GM23338 (cell line): ENCODE data around the gene CACNA2D3. TPM values are rescaled to one million over a fixed set of nuclear protein-coding genes. Genes with fewer than 3 reads are reported as not detected.

ENCODE experiments used
- ATAC-seq: fragments of 200-7000 bp; cut with Tn5 transposase; 3 replicates; pipeline ENCODE4 v1.9.1; 2020
- DNase-seq: peaks from one replicate; pipeline ENCODE4 v3.0.0-alpha.2; 2015; ENCODE audit warnings: low spot score
- H2AFZ ChIP-seq: fragments of 200-600 bp; sonication (generic); 2 replicates; pipeline ENCODE4 v1.8.0; 2016; ENCODE audit warnings: antibody characterized with exemption, mild to moderate bottlenecking, moderate library complexity
- H3F3A ChIP-seq: fragments of 200-600 bp; sonication (generic); replicated peaks from 2 replicates; pipeline ENCODE4 v1.8.0; 2017; ENCODE audit warnings: antibody characterized with exemption, mixed run types, low read depth
- H3K27ac ChIP-seq: fragments of 200-600 bp; sonication (generic); 2 replicates; pipeline ENCODE4 v1.6.1; 2016; ENCODE audit warnings: low read depth
- H3K27me3 ChIP-seq: fragments of 200-600 bp; sonication (generic); 2 replicates; pipeline ENCODE4 v1.8.0; 2016; ENCODE audit warnings: mild to moderate bottlenecking, mixed run types, moderate library complexity; ENCODE audit not compliant: insufficient read depth
- H3K36me3 ChIP-seq: fragments of 200-600 bp; sonication (generic); 2 replicates; pipeline ENCODE4 v1.8.0; 2016; ENCODE audit warnings: mild to moderate bottlenecking; ENCODE audit not compliant: insufficient read depth
- H3K4me1 ChIP-seq: fragments of 200-600 bp; sonication (generic); 2 replicates; pipeline ENCODE4 v1.8.0; 2016; ENCODE audit warnings: mild to moderate bottlenecking, moderate library complexity; ENCODE audit not compliant: insufficient read depth
- H3K4me2 ChIP-seq: fragments of 200-600 bp; sonication (generic); 2 replicates; pipeline ENCODE4 v1.7.1; 2017; ENCODE audit warnings: mixed run types
- H3K4me3 ChIP-seq: fragments of 200-600 bp; sonication (generic); 2 replicates; pipeline ENCODE4 v1.6.1; 2016; ENCODE audit warnings: mixed run types
- H3K79me2 ChIP-seq: fragments of 200-600 bp; sonication (generic); replicated peaks from 2 replicates; pipeline ENCODE4 v1.8.0; 2017; ENCODE audit warnings: mild to moderate bottlenecking; ENCODE audit not compliant: insufficient read depth
- H3K9me2 ChIP-seq: fragments of 200-600 bp; sonication (generic); 2 replicates; pipeline ENCODE4 v1.8.0; 2017; ENCODE audit not compliant: insufficient read depth
- H4K20me1 ChIP-seq: fragments of 200-600 bp; sonication (generic); replicated peaks from 2 replicates; pipeline ENCODE4 v1.8.0; 2017; ENCODE audit warnings: mild to moderate bottlenecking; ENCODE audit not compliant: insufficient read depth
- H3K27ac Mint-ChIP-seq: 2 replicates; pipeline ENCODE4 v1.8.0; 2020; ENCODE audit warnings: inconsistent platforms, mild to moderate bottlenecking, moderate library complexity, mixed read lengths
- H3K27me3 Mint-ChIP-seq: 3 replicates; pipeline ENCODE4 v1.8.0; 2022; ENCODE audit warnings: low read depth, mild to moderate bottlenecking, moderate library complexity, mixed read lengths, inconsistent platforms; ENCODE audit not compliant: insufficient read depth, poor library complexity
- H3K36me3 Mint-ChIP-seq: 3 replicates; pipeline ENCODE4 v1.8.0; 2021; ENCODE audit warnings: low read depth, mild to moderate bottlenecking, inconsistent platforms, moderate library complexity, mixed read lengths
- H3K4me1 Mint-ChIP-seq: 3 replicates; pipeline ENCODE4 v1.8.0; 2020; ENCODE audit warnings: mild to moderate bottlenecking, inconsistent platforms, mixed read lengths
- H3K4me3 Mint-ChIP-seq: 3 replicates; pipeline ENCODE4 v1.8.0; 2021; ENCODE audit warnings: moderate library complexity, mild to moderate bottlenecking, inconsistent platforms, mixed read lengths
- H3K9me3 Mint-ChIP-seq: 3 replicates; pipeline ENCODE4 v1.8.0; 2020; ENCODE audit warnings: moderate library complexity, mild to moderate bottlenecking, inconsistent platforms, mixed read lengths
- CREB1 ChIP-seq: fragments of 250-450 bp; sonication (Bioruptor Pico); IDR thresholded peaks from 2 replicates; pipeline ENCODE4 v1.5.0; 2020; ENCODE audit warnings: low read depth, mild to moderate bottlenecking, moderate library complexity
- CTCF ChIP-seq, 2 experiments: fragments of 200-600 bp in 1 of 2; sonication (generic) in 1 of 2; conservative IDR thresholded peaks; 2 replicates each; pipeline versions ENCODE4 v1.5.1 to v1.6.1; 2016 to 2017; ENCODE audit warnings: antibody characterized with exemption in 2 of 2, low read depth in 2 of 2, mild to moderate bottlenecking in 2 of 2, moderate library complexity in 1 of 2
- EZH2 ChIP-seq: fragments of 200-600 bp; sonication (generic); IDR thresholded peaks from one replicate; pipeline ENCODE4 v1.8.0; 2017; ENCODE audit warnings: antibody characterized with exemption, mild to moderate bottlenecking, low read depth; ENCODE audit not compliant: unreplicated experiment
- EZH2phosphoT487 ChIP-seq: fragments of 200-600 bp; sonication (generic); IDR thresholded peaks from one replicate; pipeline ENCODE4 v1.8.1; 2018; ENCODE audit warnings: antibody characterized with exemption; ENCODE audit not compliant: unreplicated experiment
- JUNB ChIP-seq: IDR thresholded peaks from one replicate; pipeline ENCODE4 v1.6.1; 2016; ENCODE audit warnings: antibody characterized with exemption; ENCODE audit not compliant: unreplicated experiment
- NANOG ChIP-seq: IDR thresholded peaks from 2 replicates; pipeline ENCODE4 v1.6.1; 2016; ENCODE audit warnings: antibody characterized with exemption, borderline replicate concordance
- POLR2AphosphoS5 ChIP-seq: IDR thresholded peaks from 2 replicates; pipeline ENCODE4 v1.6.1; 2016; ENCODE audit warnings: antibody characterized with exemption, low read depth
- REST ChIP-seq: IDR thresholded peaks from one replicate; pipeline ENCODE4 v1.6.1; 2018; ENCODE audit warnings: antibody characterized with exemption; ENCODE audit not compliant: unreplicated experiment
- STAT1 ChIP-seq: IDR thresholded peaks from one replicate; pipeline ENCODE4 v1.6.1; 2016; ENCODE audit warnings: antibody characterized with exemption; ENCODE audit not compliant: unreplicated experiment
- ZNF114 ChIP-seq: fragments of 250-450 bp; sonication (Bioruptor Pico); IDR thresholded peaks from 2 replicates; pipeline ENCODE4 v1.5.0; 2020; ENCODE audit warnings: mild to moderate bottlenecking, moderate library complexity
- ZNF331 ChIP-seq: fragments of 250-450 bp; sonication (Bioruptor Pico); IDR thresholded peaks from 2 replicates; pipeline ENCODE4 v1.5.0; 2020; ENCODE audit warnings: low read depth, mild to moderate bottlenecking, moderate library complexity
- polyA plus RNA-seq: library from polyadenylated mRNA; unstranded; fragments of >200 nt; fragmentation: Nextera tagmentation; extraction: Ambion mirVana; gene quantifications from 2 replicates; pipeline ENCODE4 v1.2.1, GENCODE V29; 2016
- total RNA-seq: library from RNA; depleted of rRNA; stranded (reverse); fragments of >200 nt; shearing (Covaris generic); gene quantifications from 2 replicates; pipeline ENCODE4 v1.2.3, GENCODE V29; 2014
- TF ChIP-seq, protein P1 (sequence below): IDR thresholded peaks from 2 replicates; pipeline ENCODE4 v1.6.1; 2016; ENCODE audit warnings: antibody characterized with exemption

The CACNA2D3 gene
- total and polyA plus RNA-seq, 2 experiments from 2014 or later, result 2.2 to 2.3 TPM

GRCh38 chr3:54541369-54541768, 419.0 kb downstream of the CACNA2D3 start:
- no peaks in the 10 kb centered on the region for H4K20me1 ChIP-seq
- no peak overlapping the region for H3K4me3 ChIP-seq
- no peaks in the 10 kb centered on the region for H3K36me3 Mint-ChIP-seq
- H3K9me2 ChIP-seq, result no peaks in the 10 kb centered on the region; the same call in 1 of the 2 replicates
- no peak overlapping the region for H3K27ac ChIP-seq
- no peak overlapping the region for H2AFZ ChIP-seq
- H3K27me3 ChIP-seq, result no peaks in the 10 kb centered on the region
- H3K27ac Mint-ChIP-seq, result no peak overlapping the region
- no peak for ATAC-seq
- H3K4me2 ChIP-seq, result no peak overlapping the region
- no peak for TF ChIP-seq ZNF114 (CRISPR knock-in tag)
- TF ChIP-seq CTCF (conservative IDR thresholded peaks at IDR 0.05; ENCODE audit: low read depth in 2 of 2), result no peak
- no peaks in the 10 kb centered on the region for H3K4me1 ChIP-seq
- H3K4me1 Mint-ChIP-seq, result peaks cover 5% of the 10 kb centered on the region; the same call in 2 of the 3 replicates
- DNase-seq, result no peak
- no peaks in the 10 kb centered on the region for H3F3A ChIP-seq
- no peaks in the 10 kb centered on the region for H3K27me3 Mint-ChIP-seq
- no peaks in the 10 kb centered on the region for H3K79me2 ChIP-seq
- no peaks in the 10 kb centered on the region for H3K36me3 ChIP-seq
- no peaks in the 10 kb centered on the region for H3K9me3 Mint-ChIP-seq
- H3K4me3 Mint-ChIP-seq, result no peak overlapping the region

DNA sequence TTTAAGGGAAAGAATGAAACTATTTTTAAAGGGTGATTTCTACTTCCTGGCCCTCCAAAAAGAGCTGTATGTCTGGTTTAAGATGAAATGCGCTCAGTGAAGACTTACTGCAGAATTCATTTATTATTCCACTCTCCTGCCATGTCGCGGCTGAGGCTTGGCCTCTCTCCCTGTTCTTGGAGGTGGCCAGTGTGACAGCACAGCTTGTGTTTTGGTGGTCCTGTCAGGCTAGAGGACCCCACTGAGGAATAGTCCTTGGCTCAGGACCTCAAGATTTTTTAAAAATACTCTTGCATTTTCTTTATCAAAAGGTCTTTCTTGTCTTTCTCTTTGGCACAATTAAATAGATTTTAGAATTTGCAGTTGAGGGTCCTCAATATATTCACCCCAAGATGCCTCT, 421.1 kb downstream of the CACNA2D3 start:
- H3K4me2 ChIP-seq, result no peak overlapping the region
- peaks cover 2% of the 10 kb centered on the region; the same call in 2 of the 3 replicates for H3K4me1 Mint-ChIP-seq
- DNase-seq (no peak), ATAC-seq (no peak)
- H4K20me1 ChIP-seq, result no peaks in the 10 kb centered on the region
- H3K36me3 ChIP-seq, result no peaks in the 10 kb centered on the region
- no peaks in the 10 kb centered on the region for H3K27me3 ChIP-seq
- no peak overlapping the region for H3K27ac ChIP-seq
- no peaks in the 10 kb centered on the region for H3K4me1 ChIP-seq
- no peak overlapping the region for H3K4me3 ChIP-seq
- H3F3A ChIP-seq, result no peaks in the 10 kb centered on the region
- no peaks in the 10 kb centered on the region; the same call in 1 of the 2 replicates for H3K9me2 ChIP-seq
- no peaks in the 10 kb centered on the region for H3K36me3 Mint-ChIP-seq
- H3K4me3 Mint-ChIP-seq, result no peak overlapping the region
- H2AFZ ChIP-seq, result no peak overlapping the region
- no peaks in the 10 kb centered on the region; the same call in 2 of the 3 replicates for H3K9me3 Mint-ChIP-seq
- no peaks in the 10 kb centered on the region for H3K79me2 ChIP-seq
- no peaks in the 10 kb centered on the region for H3K27me3 Mint-ChIP-seq
- no peak overlapping the region for H3K27ac Mint-ChIP-seq
- no peak for TF ChIP-seq POLR2AphosphoS5
- no peak for TF ChIP-seq ZNF114 (CRISPR knock-in tag)
- TF ChIP-seq EZH2phosphoT487, result no peak
- TF ChIP-seq, protein P1, sequence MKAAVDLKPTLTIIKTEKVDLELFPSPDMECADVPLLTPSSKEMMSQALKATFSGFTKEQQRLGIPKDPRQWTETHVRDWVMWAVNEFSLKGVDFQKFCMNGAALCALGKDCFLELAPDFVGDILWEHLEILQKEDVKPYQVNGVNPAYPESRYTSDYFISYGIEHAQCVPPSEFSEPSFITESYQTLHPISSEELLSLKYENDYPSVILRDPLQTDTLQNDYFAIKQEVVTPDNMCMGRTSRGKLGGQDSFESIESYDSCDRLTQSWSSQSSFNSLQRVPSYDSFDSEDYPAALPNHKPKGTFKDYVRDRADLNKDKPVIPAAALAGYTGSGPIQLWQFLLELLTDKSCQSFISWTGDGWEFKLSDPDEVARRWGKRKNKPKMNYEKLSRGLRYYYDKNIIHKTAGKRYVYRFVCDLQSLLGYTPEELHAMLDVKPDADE, result no peak
- no peak for TF ChIP-seq REST
- TF ChIP-seq NANOG, result no peak
- TF ChIP-seq CREB1 (CRISPR knock-in tag), result no peak
- no peak for TF ChIP-seq EZH2
- no peak for TF ChIP-seq STAT1
- TF ChIP-seq ZNF331 (CRISPR knock-in tag), result no peak
- TF ChIP-seq JUNB, result no peak
